ENCODE data around the gene ACTR2. TPM values are rescaled to one million over a fixed set of nuclear protein-coding genes. Genes with fewer than 3 reads are reported as not detected.

The ACTR2 gene
- total and polyA plus RNA-seq, 2 of the 13 experiments (the other 11 are each of a cell fraction or from before 2014, with no cell fraction given): 51.2 to 100 TPM

DNA sequence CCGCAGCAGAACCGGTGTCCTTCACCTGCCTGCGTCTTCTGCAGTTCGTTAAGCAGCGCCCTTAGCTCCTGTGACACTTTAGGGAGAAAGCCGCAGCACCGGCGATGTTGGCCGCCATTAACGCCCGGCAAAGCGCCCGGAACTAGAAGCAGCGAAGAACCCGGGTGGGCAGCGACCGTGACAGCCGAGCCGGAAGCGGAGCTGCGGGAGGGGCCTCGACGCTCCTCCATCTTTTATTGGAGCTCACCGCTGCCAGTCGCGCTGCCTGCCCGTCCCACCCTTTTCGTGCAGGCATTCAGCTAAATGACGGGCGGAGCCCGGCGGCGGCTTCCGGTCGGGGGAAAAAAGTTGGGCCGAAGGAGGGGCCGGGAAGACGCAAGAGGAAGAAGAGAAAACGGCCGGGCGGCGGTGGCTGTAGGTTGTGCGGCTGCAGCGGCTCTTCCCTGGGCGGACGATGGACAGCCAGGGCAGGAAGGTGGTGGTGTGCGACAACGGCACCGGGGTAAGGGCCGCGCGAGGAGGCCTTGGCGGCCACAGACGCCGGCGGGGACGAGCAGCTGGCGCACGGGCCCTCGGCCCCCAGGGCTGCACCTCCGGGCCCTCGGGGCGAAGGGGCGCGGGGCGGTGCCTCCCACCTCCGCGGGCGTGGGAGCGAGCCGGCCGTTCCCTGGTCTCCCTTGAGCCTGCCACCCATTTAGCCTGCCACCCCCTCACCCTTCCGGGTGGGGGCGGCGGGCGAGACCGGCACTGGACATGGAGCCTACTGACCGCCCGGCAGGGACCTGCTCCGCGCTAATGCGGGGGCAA lies at the start of gene ACTR2 (continued):
- TF ChIP-seq TBX3 (IDR thresholded peaks at IDR 0.05; ENCODE audit: borderline replicate concordance) (no peak), ZNF296 (CRISPR knock-in tag; conservative IDR thresholded peaks at IDR 0.05) (peak; percentile 70; the same call in 1 of the 2 replicates), SRSF4 (IDR thresholded peaks at IDR 0.05; ENCODE audit: low read depth, low read length, poor library complexity, severe bottlenecking) (no peak), ZNF773 (CRISPR knock-in tag; IDR thresholded peaks at IDR 0.05; ENCODE audit: borderline replicate concordance) (0 out of 2 replicates have a peak, but pooled peaks have one; percentile 81), SKI (IDR thresholded peaks at IDR 0.05; ENCODE audit: partially characterized antibody) (peak; percentile 33), YEATS4 (CRISPR knock-in tag; IDR thresholded peaks at IDR 0.05; ENCODE audit: borderline replicate concordance) (peak; percentile 92), GATAD1 (CRISPR knock-in tag; IDR thresholded peaks at IDR 0.05) (peak; percentile 89), NFYC (CRISPR knock-in tag; IDR thresholded peaks at IDR 0.05) (peak; percentile 96), ZIK1 (CRISPR knock-in tag; IDR thresholded peaks at IDR 0.05; ENCODE audit: borderline replicate concordance, low read depth) (peak; percentile 78; the same call in 1 of the 2 replicates), EZH2 (conservative IDR thresholded peaks at IDR 0.05; ENCODE audit: low read depth, low read length) (no peak), SRY (CRISPR knock-in tag; IDR thresholded peaks at IDR 0.05) (peak; percentile 59; the same call in 1 of the 2 replicates), PCBP1 (IDR thresholded peaks at IDR 0.05; ENCODE audit: borderline replicate concordance, low read depth, low read length) (peak; percentile 92; the same call in 1 of the 2 replicates), STAT6 (CRISPR knock-in tag; IDR thresholded peaks at IDR 0.05; ENCODE audit: borderline replicate concordance) (no peak), ZNF362 (CRISPR knock-in tag; IDR thresholded peaks at IDR 0.05; ENCODE audit: borderline replicate concordance) (peak; percentile 81), HDAC1 (CRISPR knock-in tag; IDR thresholded peaks at IDR 0.05) (peak; percentile 93), NR2F2 (IDR thresholded peaks at IDR 0.05; ENCODE audit: borderline replicate concordance, low read depth) (no peak), PLRG1 (conservative IDR thresholded peaks at IDR 0.05) (no peak), SETDB1 (CRISPR knock-in tag; IDR thresholded peaks at IDR 0.05; ENCODE audit: borderline replicate concordance) (no peak), ZSCAN22 (CRISPR knock-in tag; IDR thresholded peaks at IDR 0.05) (no peak), KLF11 (CRISPR knock-in tag; IDR thresholded peaks at IDR 0.05) (peak; percentile 54; the same call in 1 of the 2 replicates), ZNF10 (CRISPR knock-in tag; IDR thresholded peaks at IDR 0.05; ENCODE audit: borderline replicate concordance, low read depth) (0 out of 2 replicates have a peak, but pooled peaks have one; percentile 34), EED (CRISPR knock-in tag; IDR thresholded peaks at IDR 0.05) (peak; percentile 39), HCFC1 (IDR thresholded peaks at IDR 0.05; ENCODE audit: low read depth, low read length) (peak; percentile 46; the same call in 1 of the 2 replicates), ZNF367 (CRISPR knock-in tag; IDR thresholded peaks at IDR 0.05; ENCODE audit: borderline replicate concordance) (no peak; the same call in 1 of the 2 replicates)
- TF ChIP-seq, protein P1, sequence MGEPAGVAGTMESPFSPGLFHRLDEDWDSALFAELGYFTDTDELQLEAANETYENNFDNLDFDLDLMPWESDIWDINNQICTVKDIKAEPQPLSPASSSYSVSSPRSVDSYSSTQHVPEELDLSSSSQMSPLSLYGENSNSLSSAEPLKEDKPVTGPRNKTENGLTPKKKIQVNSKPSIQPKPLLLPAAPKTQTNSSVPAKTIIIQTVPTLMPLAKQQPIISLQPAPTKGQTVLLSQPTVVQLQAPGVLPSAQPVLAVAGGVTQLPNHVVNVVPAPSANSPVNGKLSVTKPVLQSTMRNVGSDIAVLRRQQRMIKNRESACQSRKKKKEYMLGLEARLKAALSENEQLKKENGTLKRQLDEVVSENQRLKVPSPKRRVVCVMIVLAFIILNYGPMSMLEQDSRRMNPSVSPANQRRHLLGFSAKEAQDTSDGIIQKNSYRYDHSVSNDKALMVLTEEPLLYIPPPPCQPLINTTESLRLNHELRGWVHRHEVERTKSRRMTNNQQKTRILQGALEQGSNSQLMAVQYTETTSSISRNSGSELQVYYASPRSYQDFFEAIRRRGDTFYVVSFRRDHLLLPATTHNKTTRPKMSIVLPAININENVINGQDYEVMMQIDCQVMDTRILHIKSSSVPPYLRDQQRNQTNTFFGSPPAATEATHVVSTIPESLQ (CRISPR knock-in tag; conservative IDR thresholded peaks at IDR 0.05): no peak; the same call in 1 of the 2 replicates

Measured in HepG2 (cell line).